ENCODE results near the gene VSNL1. TPM values are rescaled to one million over a fixed set of nuclear protein-coding genes. Genes with fewer than 3 reads are reported as not detected.

Gene VSNL1
- total and polyA plus RNA-seq, 2 donors (not counting 1 experiment from before 2014, with no cell fraction given), result 1.2 to 3.9 TPM

GRCh38 chr2:17545680-17546613 lies 5.5 kb downstream of the VSNL1 start:
- H3K27ac ChIP-seq (ENCODE audit: insufficient read depth, low read length), result no peak overlapping the region
- peaks cover 2% of the 10 kb centered on the region for H3K27me3 ChIP-seq (ENCODE audit: control insufficient read depth, insufficient read depth, low read length)
- no peak for DNase-seq (ENCODE audit: low read depth in 2 of 2)
- no peaks in the 10 kb centered on the region for H4K20me1 ChIP-seq (ENCODE audit: control insufficient read depth, extremely low read depth, insufficient read depth, low read length)
- H3K4me1 ChIP-seq (ENCODE audit: control insufficient read depth, extremely low read depth, insufficient read depth, low read length), result no peaks in the 10 kb centered on the region
- no peaks in the 10 kb centered on the region for H3K79me2 ChIP-seq (ENCODE audit: control insufficient read depth, insufficient read depth, low read length)
- no peak overlapping the region for H2AFZ ChIP-seq (ENCODE audit: low read length)
- no peak overlapping the region for H3K4me2 ChIP-seq (ENCODE audit: extremely low read depth, insufficient read depth, low read length)
- no peaks in the 10 kb centered on the region for H3K36me3 ChIP-seq (ENCODE audit: control insufficient read depth, insufficient read depth, low read length)
- no peak for TF ChIP-seq EZH2 (IDR thresholded peaks at IDR 0.05; ENCODE audit: low read length, missing control alignments)
- TF ChIP-seq, protein P1, sequence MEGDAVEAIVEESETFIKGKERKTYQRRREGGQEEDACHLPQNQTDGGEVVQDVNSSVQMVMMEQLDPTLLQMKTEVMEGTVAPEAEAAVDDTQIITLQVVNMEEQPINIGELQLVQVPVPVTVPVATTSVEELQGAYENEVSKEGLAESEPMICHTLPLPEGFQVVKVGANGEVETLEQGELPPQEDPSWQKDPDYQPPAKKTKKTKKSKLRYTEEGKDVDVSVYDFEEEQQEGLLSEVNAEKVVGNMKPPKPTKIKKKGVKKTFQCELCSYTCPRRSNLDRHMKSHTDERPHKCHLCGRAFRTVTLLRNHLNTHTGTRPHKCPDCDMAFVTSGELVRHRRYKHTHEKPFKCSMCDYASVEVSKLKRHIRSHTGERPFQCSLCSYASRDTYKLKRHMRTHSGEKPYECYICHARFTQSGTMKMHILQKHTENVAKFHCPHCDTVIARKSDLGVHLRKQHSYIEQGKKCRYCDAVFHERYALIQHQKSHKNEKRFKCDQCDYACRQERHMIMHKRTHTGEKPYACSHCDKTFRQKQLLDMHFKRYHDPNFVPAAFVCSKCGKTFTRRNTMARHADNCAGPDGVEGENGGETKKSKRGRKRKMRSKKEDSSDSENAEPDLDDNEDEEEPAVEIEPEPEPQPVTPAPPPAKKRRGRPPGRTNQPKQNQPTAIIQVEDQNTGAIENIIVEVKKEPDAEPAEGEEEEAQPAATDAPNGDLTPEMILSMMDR (conservative IDR thresholded peaks at IDR 0.05 in 1 of 2, IDR thresholded peaks at IDR 0.05 in 1 of 2; ENCODE audit: low read depth in 1 of 2, low read length in 2 of 2), result no peak
- no peak overlapping the region for H3K4me3 ChIP-seq (replicated peaks in 1 of 4; ENCODE audit: control extremely low read depth in 1 of 4, insufficient read depth in 1 of 4, low read depth in 3 of 4, low read length in 4 of 4)
- no peak overlapping the region for H3K9ac ChIP-seq (ENCODE audit: insufficient read depth, low read length)
- H3K9me3 ChIP-seq (ENCODE audit: control insufficient read depth, insufficient read depth, low read depth, low read length), result no peaks in the 10 kb centered on the region

GRCh38 chr2:17547237-17547636 lies 6.7 kb downstream of the VSNL1 start:
- Histone ChIP-seq H3K79me2 (ENCODE audit: control insufficient read depth, insufficient read depth, low read length) (no peaks in the 10 kb centered on the region), H3K4me1 (ENCODE audit: control insufficient read depth, extremely low read depth, insufficient read depth, low read length) (no peaks in the 10 kb centered on the region), H3K9ac (ENCODE audit: insufficient read depth, low read length) (no peak overlapping the region), H4K20me1 (ENCODE audit: control insufficient read depth, extremely low read depth, insufficient read depth, low read length) (no peaks in the 10 kb centered on the region), H3K36me3 (ENCODE audit: control insufficient read depth, insufficient read depth, low read length) (no peaks in the 10 kb centered on the region), H3K4me3 (replicated peaks in 1 of 4; ENCODE audit: control extremely low read depth in 1 of 4, insufficient read depth in 1 of 4, low read depth in 3 of 4, low read length in 4 of 4) (no peak overlapping the region), H3K9me3 (ENCODE audit: control insufficient read depth, insufficient read depth, low read depth, low read length) (no peaks in the 10 kb centered on the region), H3K4me2 (ENCODE audit: extremely low read depth, insufficient read depth, low read length) (no peak overlapping the region), H3K27me3 (ENCODE audit: control insufficient read depth, insufficient read depth, low read length) (no peaks in the 10 kb centered on the region), H3K27ac (ENCODE audit: insufficient read depth, low read length) (no peak overlapping the region), H2AFZ (ENCODE audit: low read length) (no peak overlapping the region)
- no peak for DNase-seq (ENCODE audit: low read depth in 2 of 2)
- TF ChIP-seq EZH2 (IDR thresholded peaks at IDR 0.05; ENCODE audit: low read length, missing control alignments), result no peak
- TF ChIP-seq, protein P1 (conservative IDR thresholded peaks at IDR 0.05 in 1 of 2, IDR thresholded peaks at IDR 0.05 in 1 of 2; ENCODE audit: low read depth in 1 of 2, low read length in 2 of 2), result no peak

GRCh38 chr2:17547737-17548136 lies 7.2 kb downstream of the VSNL1 start:
- Histone ChIP-seq H3K27ac (ENCODE audit: insufficient read depth, low read length) (no peak overlapping the region), H3K9me3 (ENCODE audit: control insufficient read depth, insufficient read depth, low read depth, low read length) (no peaks in the 10 kb centered on the region), H2AFZ (ENCODE audit: low read length) (no peak overlapping the region), H3K4me3 (replicated peaks in 1 of 4; ENCODE audit: control extremely low read depth in 1 of 4, insufficient read depth in 1 of 4, low read depth in 3 of 4, low read length in 4 of 4) (no peak overlapping the region), H4K20me1 (ENCODE audit: control insufficient read depth, extremely low read depth, insufficient read depth, low read length) (no peaks in the 10 kb centered on the region), H3K27me3 (ENCODE audit: control insufficient read depth, insufficient read depth, low read length) (no peaks in the 10 kb centered on the region), H3K4me2 (ENCODE audit: extremely low read depth, insufficient read depth, low read length) (no peak overlapping the region), H3K79me2 (ENCODE audit: control insufficient read depth, insufficient read depth, low read length) (no peaks in the 10 kb centered on the region), H3K36me3 (ENCODE audit: control insufficient read depth, insufficient read depth, low read length) (no peaks in the 10 kb centered on the region), H3K4me1 (ENCODE audit: control insufficient read depth, extremely low read depth, insufficient read depth, low read length) (no peaks in the 10 kb centered on the region), H3K9ac (ENCODE audit: insufficient read depth, low read length) (no peak overlapping the region)
- no peak for DNase-seq (ENCODE audit: low read depth in 2 of 2)
- TF ChIP-seq, protein P1 (conservative IDR thresholded peaks at IDR 0.05 in 1 of 2, IDR thresholded peaks at IDR 0.05 in 1 of 2; ENCODE audit: low read depth in 1 of 2, low read length in 2 of 2), result no peak
- no peak for TF ChIP-seq EZH2 (IDR thresholded peaks at IDR 0.05; ENCODE audit: low read length, missing control alignments)

All from fibroblast of lung (primary cell).